T47D (cell line): Measurements from ENCODE around the gene KY.

Experiments
- DNase-seq, 2 experiments: peaks; one replicate each; pipeline versions ENCODE4 v3.0.0 to v3.0.0-alpha.2; 2011 to 2012; ENCODE audit warnings: low read depth in 1 of 2, low spot score in 1 of 2
- JUND ChIP-seq: IDR thresholded peaks from 2 replicates; pipeline ENCODE4 v1.6.1; 2012; ENCODE audit warnings: low read depth
- in situ Hi-C: cut with HindIII; loops from 2 replicates; pipeline ENCODE4 v1.10.0; 2016; ENCODE audit warnings: low sequenced_read_pairs, low pct_unique_long_range_greater_than_20kb

KY gene

GRCh38 chr3:134607054-134608022 is 43.5 kb downstream of the KY start:
- in situ Hi-C loops: no loop called here
- no peak for DNase-seq
- no peak for TF ChIP-seq JUND

DNA sequence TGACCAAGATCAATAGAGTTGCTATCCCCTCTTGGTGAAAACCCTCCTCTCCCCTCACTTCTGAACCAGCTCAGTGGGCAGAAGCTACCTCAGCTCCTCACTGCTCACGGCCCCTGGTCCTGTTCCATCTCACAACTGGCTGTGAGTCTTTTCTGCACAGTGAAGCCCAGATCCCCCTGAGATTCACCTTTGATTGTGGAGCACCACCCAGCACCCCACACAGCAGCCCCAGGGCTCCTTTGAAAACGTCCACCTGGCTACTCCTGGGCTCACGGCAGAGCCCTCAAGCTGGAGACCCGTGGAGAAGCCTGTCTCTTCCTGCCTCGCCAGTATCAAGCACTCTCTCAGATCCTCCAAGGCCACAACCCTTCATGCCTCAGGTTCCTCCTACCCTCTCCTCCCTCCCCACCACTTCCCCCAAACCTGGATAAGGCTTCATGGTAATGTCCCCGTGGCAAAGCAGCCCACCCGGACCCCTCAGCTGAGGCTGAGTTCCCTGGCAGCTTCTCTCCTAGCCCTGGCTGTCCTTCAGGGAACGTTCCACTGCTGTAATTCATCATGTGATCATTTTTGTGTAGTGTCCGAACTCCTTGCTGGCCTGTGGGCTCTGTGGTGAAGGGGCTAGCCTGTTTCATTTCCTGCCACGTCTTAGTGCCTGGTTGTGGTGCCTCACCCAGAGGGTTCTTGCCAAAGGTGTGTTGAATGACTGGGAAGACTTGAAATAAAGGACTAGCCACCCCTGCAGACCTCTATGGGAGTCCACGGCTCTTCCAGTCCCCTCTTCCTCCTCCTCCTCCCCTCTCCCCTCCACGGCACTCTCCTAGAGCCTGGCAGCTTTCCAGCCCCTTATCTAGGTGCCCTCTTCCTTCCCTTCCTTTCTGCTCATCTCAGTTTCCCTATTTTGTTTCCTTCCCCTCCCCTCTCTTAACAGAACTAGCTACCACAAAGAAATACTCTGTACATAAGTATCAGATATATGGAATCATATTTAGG is 44.5 kb downstream of the KY start:
- no peak for TF ChIP-seq JUND
- no peak for DNase-seq
- in situ Hi-C loops: no loop called here

GRCh38 chr3:134605556-134605955 is 45.3 kb downstream of the KY start:
- no peak for TF ChIP-seq JUND
- in situ Hi-C loops: no loop called here
- DNase-seq: no peak

- no peak for DNase-seq
- in situ Hi-C loops: no loop called here
Measured at GRCh38 chr3:134603956-134604355, 46.9 kb downstream of the KY start.

GRCh38 chr3:134603480-134603879 is 47.3 kb downstream of the KY start:
- in situ Hi-C loops: no loop called here
- no peak for TF ChIP-seq JUND
- no peak for DNase-seq

More at GRCh38 chr3:134603956-134604355, 46.9 kb downstream of the KY start:
- TF ChIP-seq JUND: no peak

DNA sequence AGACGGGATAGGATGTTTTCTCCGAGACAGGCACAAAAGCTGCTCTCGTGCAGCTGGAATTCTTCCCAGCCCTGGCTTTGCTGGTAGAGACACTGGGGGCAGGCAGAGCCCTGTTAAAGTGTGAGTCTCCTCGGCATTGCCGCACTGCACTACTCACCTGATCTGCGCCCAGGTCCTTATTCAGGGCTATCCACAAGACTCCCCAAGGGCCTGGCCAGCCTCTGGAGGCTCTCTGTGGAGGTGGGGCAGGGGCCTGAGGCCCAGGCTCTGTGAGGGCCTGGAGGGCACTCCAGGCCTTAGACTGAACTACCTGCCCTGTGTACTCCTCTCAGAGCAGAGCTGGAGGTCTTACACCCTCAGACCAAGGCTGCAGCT is 48.4 kb downstream of the KY start:
- TF ChIP-seq JUND: no peak
- DNase-seq: no peak
- in situ Hi-C loops: no loop called here

GRCh38 chr3:134601539-134602439 is 49.0 kb downstream of the KY start:
- DNase-seq: no peak
- in situ Hi-C loops: no loop called here
- no peak for TF ChIP-seq JUND

- in situ Hi-C loops: no loop called here
- TF ChIP-seq JUND: no peak
- DNase-seq: peak; percentile 77
Measured at GRCh38 chr3:134600685-134601463, 49.9 kb downstream of the KY start.

- TF ChIP-seq JUND: no peak
- in situ Hi-C loops: no loop called here
- no peak for DNase-seq
Measured at GRCh38 chr3:134600206-134600605, 50.6 kb downstream of the KY start.

GRCh38 chr3:134598763-134599545 is 51.9 kb downstream of the KY start:
- in situ Hi-C loops: no loop called here
- no peak for TF ChIP-seq JUND

More at GRCh38 chr3:134598763-134599545, 51.9 kb downstream of the KY start:
- no peak for DNase-seq
